ENCODE data around the gene ESYT2. TPM values are rescaled to one million over a fixed set of nuclear protein-coding genes. Genes with fewer than 3 reads are reported as not detected.

Gene ESYT2
- total RNA-seq, 1 donor from 2014 or later = 60.9 TPM

- no peak overlapping the region for H3K9ac ChIP-seq (ENCODE audit: low read length)
- peaks cover 90% of the 10 kb centered on the region for H3K79me2 ChIP-seq (ENCODE audit: insufficient read depth, low read length)
- TF ChIP-seq EZH2 (IDR thresholded peaks at IDR 0.05; ENCODE audit: insufficient read depth, low read length) = no peak
- TF ChIP-seq CTCF (IDR thresholded peaks at IDR 0.05; ENCODE audit: insufficient read depth, low read depth, low read length) = no peak
- peak overlapping the region; percentile 14 for H3K27ac ChIP-seq (ENCODE audit: low read depth, low read length)
- Mint-ChIP-seq H3K27ac (ENCODE audit: unreplicated experiment) (peak overlapping the region; percentile 89), H3K4me3 (ENCODE audit: unreplicated experiment) (peak overlapping the region; percentile 28), H3K4me1 (ENCODE audit: low read depth, unreplicated experiment) (peaks cover 58% of the 10 kb centered on the region), H3K9me3 (ENCODE audit: unreplicated experiment) (no peaks in the 10 kb centered on the region), H3K27me3 (ENCODE audit: low read depth, unreplicated experiment) (no peaks in the 10 kb centered on the region), H3K36me3 (ENCODE audit: low read depth, unreplicated experiment) (peaks cover 18% of the 10 kb centered on the region)
- H3K9me3 ChIP-seq (ENCODE audit: insufficient read depth, low read depth, low read length) = no peaks in the 10 kb centered on the region
- DNase-seq (ENCODE audit: low read depth) (no peak), FAIRE-seq (no peak)
- H2AFZ ChIP-seq (ENCODE audit: low read depth, low read length) = no peak overlapping the region
- no peaks in the 10 kb centered on the region for H3K27me3 ChIP-seq (ENCODE audit: insufficient read depth, low read length)
- H4K20me1 ChIP-seq (ENCODE audit: insufficient read depth, low read length) = peaks cover 33% of the 10 kb centered on the region
- H3K4me3 ChIP-seq (ENCODE audit: insufficient read depth, low read depth, low read length) = no peak overlapping the region
- H3K4me2 ChIP-seq (ENCODE audit: low read length) = no peak overlapping the region
- no peaks in the 10 kb centered on the region for H3K36me3 ChIP-seq (ENCODE audit: insufficient read depth, low read length)
- H3K4me1 ChIP-seq (ENCODE audit: insufficient read depth, low read length) = peaks cover 6% of the 10 kb centered on the region
These were observed 17.4 kb downstream of the ESYT2 start for GRCh38 chr7:158811894-158812293.

- peaks cover 54% of the 10 kb centered on the region for H3K4me1 Mint-ChIP-seq (ENCODE audit: low read depth, unreplicated experiment)
- Histone ChIP-seq H3K4me3 (ENCODE audit: insufficient read depth, low read depth, low read length) (no peak overlapping the region), H3K4me1 (ENCODE audit: insufficient read depth, low read length) (peaks cover 6% of the 10 kb centered on the region), H4K20me1 (ENCODE audit: insufficient read depth, low read length) (peaks cover 33% of the 10 kb centered on the region), H3K9me3 (ENCODE audit: insufficient read depth, low read depth, low read length) (no peaks in the 10 kb centered on the region), H3K36me3 (ENCODE audit: insufficient read depth, low read length) (no peaks in the 10 kb centered on the region), H2AFZ (ENCODE audit: low read depth, low read length) (no peak overlapping the region), H3K9ac (ENCODE audit: low read length) (no peak overlapping the region), H3K4me2 (ENCODE audit: low read length) (no peak overlapping the region), H3K27me3 (ENCODE audit: insufficient read depth, low read length) (no peaks in the 10 kb centered on the region), H3K79me2 (ENCODE audit: insufficient read depth, low read length) (peaks cover 88% of the 10 kb centered on the region), H3K27ac (ENCODE audit: low read depth, low read length) (peak overlapping the region; percentile 14)
- peak overlapping the region; percentile 89 for H3K27ac Mint-ChIP-seq (ENCODE audit: unreplicated experiment)
- peaks cover 18% of the 10 kb centered on the region for H3K36me3 Mint-ChIP-seq (ENCODE audit: low read depth, unreplicated experiment)
- FAIRE-seq (no peak), DNase-seq (ENCODE audit: low read depth) (peak; percentile 91)
- H3K9me3 Mint-ChIP-seq (ENCODE audit: unreplicated experiment) = no peaks in the 10 kb centered on the region
- no peaks in the 10 kb centered on the region for H3K27me3 Mint-ChIP-seq (ENCODE audit: low read depth, unreplicated experiment)
- peak overlapping the region; percentile 28 for H3K4me3 Mint-ChIP-seq (ENCODE audit: unreplicated experiment)
- TF ChIP-seq EZH2 (IDR thresholded peaks at IDR 0.05; ENCODE audit: insufficient read depth, low read length) = no peak
- TF ChIP-seq CTCF (IDR thresholded peaks at IDR 0.05; ENCODE audit: insufficient read depth, low read depth, low read length) = no peak
These were observed 17.8 kb downstream of the ESYT2 start for GRCh38 chr7:158811461-158811860.

- Histone ChIP-seq H3K79me2 (ENCODE audit: insufficient read depth, low read length) (peaks cover 88% of the 10 kb centered on the region), H3K4me2 (ENCODE audit: low read length) (no peak overlapping the region), H4K20me1 (ENCODE audit: insufficient read depth, low read length) (peaks cover 33% of the 10 kb centered on the region), H3K36me3 (ENCODE audit: insufficient read depth, low read length) (no peaks in the 10 kb centered on the region), H3K9ac (ENCODE audit: low read length) (no peak overlapping the region), H3K4me3 (ENCODE audit: insufficient read depth, low read depth, low read length) (no peak overlapping the region), H2AFZ (ENCODE audit: low read depth, low read length) (no peak overlapping the region), H3K9me3 (ENCODE audit: insufficient read depth, low read depth, low read length) (no peaks in the 10 kb centered on the region), H3K4me1 (ENCODE audit: insufficient read depth, low read length) (peaks cover 6% of the 10 kb centered on the region), H3K27me3 (ENCODE audit: insufficient read depth, low read length) (no peaks in the 10 kb centered on the region), H3K27ac (ENCODE audit: low read depth, low read length) (no peak overlapping the region)
- Mint-ChIP-seq H3K27ac (ENCODE audit: unreplicated experiment) (peak overlapping the region; percentile 89), H3K4me1 (ENCODE audit: low read depth, unreplicated experiment) (peaks cover 49% of the 10 kb centered on the region), H3K36me3 (ENCODE audit: low read depth, unreplicated experiment) (peaks cover 18% of the 10 kb centered on the region), H3K27me3 (ENCODE audit: low read depth, unreplicated experiment) (no peaks in the 10 kb centered on the region), H3K4me3 (ENCODE audit: unreplicated experiment) (no peak overlapping the region), H3K9me3 (ENCODE audit: unreplicated experiment) (no peaks in the 10 kb centered on the region)
- no peak for TF ChIP-seq EZH2 (IDR thresholded peaks at IDR 0.05; ENCODE audit: insufficient read depth, low read length)
- FAIRE-seq = no peak
- DNase-seq (ENCODE audit: low read depth) = no peak
These were observed 18.5 kb downstream of the ESYT2 start for GRCh38 chr7:158810846-158811245.

Data from astrocyte (in vitro differentiated cells and primary cell).